SK-N-SH treated with all-trans-retinoic acid at 6 μM for 48 hours (cell line): Measurements from ENCODE around the gene CRYAB.

Source experiments
- ATAC-seq: fragments of 200-7000 bp; cut with Tn5 transposase; 3 replicates; pipeline ENCODE4 v1.9.1; 2020; ENCODE audit warnings: mild to moderate bottlenecking, moderate library complexity
- BACH2 ChIP-seq: fragments of 250-450 bp; sonication (Bioruptor Pico); IDR thresholded peaks from 2 replicates; pipeline ENCODE4 v1.9.0; 2021; ENCODE audit warnings: mild to moderate bottlenecking, borderline replicate concordance
- ESRRG ChIP-seq: fragments of 250-450 bp; sonication (Bioruptor Pico); IDR thresholded peaks from 2 replicates; pipeline ENCODE4 v1.6.1; 2021; ENCODE audit warnings: mild to moderate bottlenecking
- GLIS3 ChIP-seq: fragments of 250-450 bp; sonication (Bioruptor Pico); IDR thresholded peaks from 2 replicates; pipeline ENCODE4 v1.5.0; 2020; ENCODE audit warnings: mild to moderate bottlenecking, moderate library complexity
- PATZ1 ChIP-seq: fragments of 250-450 bp; sonication (Bioruptor Pico); IDR thresholded peaks from 2 replicates; pipeline ENCODE4 v1.8.0; 2020; ENCODE audit warnings: mild to moderate bottlenecking, moderate library complexity, borderline replicate concordance
- POU6F1 ChIP-seq: fragments of 250-450 bp; sonication (Bioruptor Pico); IDR thresholded peaks from 2 replicates; pipeline ENCODE4 v1.8.0; 2021; ENCODE audit warnings: low read depth, mild to moderate bottlenecking, moderate library complexity, borderline replicate concordance
- RARB ChIP-seq: fragments of 250-450 bp; sonication (Bioruptor Pico); IDR thresholded peaks from 2 replicates; pipeline ENCODE4 v1.8.0; 2021; ENCODE audit warnings: mild to moderate bottlenecking, moderate library complexity
- TOX ChIP-seq: fragments of 250-450 bp; sonication (Bioruptor Pico); IDR thresholded peaks from 2 replicates; pipeline ENCODE4 v1.8.0; 2021; ENCODE audit warnings: mild to moderate bottlenecking, moderate library complexity, borderline replicate concordance
- ZC3H10 ChIP-seq: fragments of 250-450 bp; sonication (Bioruptor Pico); IDR thresholded peaks from 2 replicates; pipeline ENCODE4 v1.5.1; 2021; ENCODE audit warnings: mild to moderate bottlenecking, moderate library complexity
- ZNF70 ChIP-seq: fragments of 450-650 bp; formaldehyde crosslinking; IDR thresholded peaks from 2 replicates; pipeline ENCODE4 v1.5.0; 2020; ENCODE audit warnings: mild to moderate bottlenecking, moderate library complexity
- ZNF8 ChIP-seq: fragments of 450-650 bp; formaldehyde crosslinking; IDR thresholded peaks from 2 replicates; pipeline ENCODE4 v1.5.0; 2020; ENCODE audit warnings: mild to moderate bottlenecking, moderate library complexity

CRYAB gene

GRCh38 chr11:111870113-111870512 is 41.5 kb downstream of the CRYAB start:
- ATAC-seq: no peak
- no peak for TF ChIP-seq BACH2
- TF ChIP-seq ESRRG (CRISPR knock-in tag): no peak
- TF ChIP-seq GLIS3 (CRISPR knock-in tag): no peak
- TF ChIP-seq, all 23 proteins: peak for 0

- no peak for ATAC-seq
- no peak for TF ChIP-seq BACH2
- no peak for TF ChIP-seq TOX
- TF ChIP-seq ZC3H10 (CRISPR knock-in tag): no peak
- no peak for TF ChIP-seq PATZ1
- TF ChIP-seq RARB (CRISPR knock-in tag): no peak
- TF ChIP-seq POU6F1 (CRISPR knock-in tag): no peak
- no peak for TF ChIP-seq ZNF70 (CRISPR knock-in tag)
- TF ChIP-seq ZNF8: no peak
Measured at GRCh38 chr11:111860257-111860656, 51.3 kb downstream of the CRYAB start.
